ENCODE measurements around the gene TMEM185B.
"Not testable (repeated sequence)": the region's sequence is repeated elsewhere in the genome, so short reads cannot be mapped to it uniquely, and the experiment has no call there.

Gene TMEM185B

GRCh38 chr2:120237491-120237902, 14.3 kb upstream of the TMEM185B start:
- peaks cover 14% of the 10 kb centered on the region for H3K4me1 ChIP-seq (ENCODE audit: control insufficient read depth, low read depth, low read length)
- peak overlapping the region; percentile 13 for H3K18ac ChIP-seq (ENCODE audit: low read length)
- H3K79me2 ChIP-seq (ENCODE audit: control insufficient read depth, insufficient read depth, low read length): no peaks in the 10 kb centered on the region
- no peaks in the 10 kb centered on the region for H3K79me1 ChIP-seq (ENCODE audit: low read length)
- H3K27ac ChIP-seq (ENCODE audit: low read depth, low read length): peak overlapping the region; percentile 25
- H3K4ac ChIP-seq (ENCODE audit: low read depth, low read length): no peak overlapping the region
- no peak overlapping the region for H3K23ac ChIP-seq (ENCODE audit: low read length)
- no peaks in the 10 kb centered on the region for H3K36me3 ChIP-seq (ENCODE audit: control insufficient read depth, insufficient read depth, low read length)
- no peak overlapping the region for H3K9ac ChIP-seq (ENCODE audit: low read length)
- no peak overlapping the region for H2BK15ac ChIP-seq (replicated peaks; ENCODE audit: low read depth)
- no peak overlapping the region for H3K4me2 ChIP-seq (ENCODE audit: low read length)
- DNase-seq: peak; percentile 63
- no peaks in the 10 kb centered on the region for H3K27me3 ChIP-seq (ENCODE audit: insufficient read depth, low read length, poor library complexity)
- WGBS (ENCODE audit: extremely low coverage, insufficient coverage, low lambda C conversion rate): no CpG with 5 or more reads among the region's 10 CpGs
- no peak overlapping the region for H4K8ac ChIP-seq (ENCODE audit: low read depth, low read length)
- no peak overlapping the region for H2AK5ac ChIP-seq (ENCODE audit: low read length)
- H2BK5ac ChIP-seq (ENCODE audit: low read length): peak overlapping the region; percentile 86
- H3K56ac ChIP-seq (ENCODE audit: low read length): peak overlapping the region; percentile 81
- H4K5ac ChIP-seq (ENCODE audit: low read length): no peak overlapping the region
- no peak overlapping the region for H2BK120ac ChIP-seq (ENCODE audit: low read depth, low read length)
- no peak overlapping the region for H3K4me3 ChIP-seq (ENCODE audit: low read length)

GRCh38 chr2:120236791-120237190, 13.6 kb upstream of the TMEM185B start:
- no peak overlapping the region for H3K18ac ChIP-seq (ENCODE audit: low read length)
- no peak overlapping the region for H3K4ac ChIP-seq (ENCODE audit: low read depth, low read length)
- WGBS (ENCODE audit: extremely low coverage, insufficient coverage, low lambda C conversion rate): no CpG with 5 or more reads among the region's 5 CpGs
- H2BK120ac ChIP-seq (ENCODE audit: low read depth, low read length): no peak overlapping the region
- H3K56ac ChIP-seq (ENCODE audit: low read length): no peak overlapping the region
- no peak for DNase-seq
- H2AK5ac ChIP-seq (ENCODE audit: low read length): no peak overlapping the region
- no peak overlapping the region for H2BK15ac ChIP-seq (replicated peaks; ENCODE audit: low read depth)
- H4K8ac ChIP-seq (ENCODE audit: low read depth, low read length): no peak overlapping the region
- no peaks in the 10 kb centered on the region for H3K79me1 ChIP-seq (ENCODE audit: low read length)
- peaks cover 14% of the 10 kb centered on the region for H3K4me1 ChIP-seq (ENCODE audit: control insufficient read depth, low read depth, low read length)
- no peak overlapping the region for H4K5ac ChIP-seq (ENCODE audit: low read length)
- H3K36me3 ChIP-seq (ENCODE audit: control insufficient read depth, insufficient read depth, low read length): no peaks in the 10 kb centered on the region
- no peaks in the 10 kb centered on the region for H3K79me2 ChIP-seq (ENCODE audit: control insufficient read depth, insufficient read depth, low read length)
- H3K27me3 ChIP-seq (ENCODE audit: insufficient read depth, low read length, poor library complexity): no peaks in the 10 kb centered on the region
- H3K9ac ChIP-seq (ENCODE audit: low read length): no peak overlapping the region
- no peak overlapping the region for H3K23ac ChIP-seq (ENCODE audit: low read length)
- H3K27ac ChIP-seq (ENCODE audit: low read depth, low read length): no peak overlapping the region
- no peak overlapping the region for H3K4me3 ChIP-seq (ENCODE audit: low read length)
- no peak overlapping the region for H2BK5ac ChIP-seq (ENCODE audit: low read length)
- no peak overlapping the region for H3K4me2 ChIP-seq (ENCODE audit: low read length)

- H3K4me1 ChIP-seq (ENCODE audit: control insufficient read depth, low read depth, low read length): peaks cover 14% of the 10 kb centered on the region
- no CpG with 5 or more reads among the region's 10 CpGs for WGBS (ENCODE audit: extremely low coverage, insufficient coverage, low lambda C conversion rate)
- H3K79me1 ChIP-seq (ENCODE audit: low read length): no peaks in the 10 kb centered on the region
- no peak overlapping the region for H2BK15ac ChIP-seq (replicated peaks; ENCODE audit: low read depth)
- no peak overlapping the region for H4K5ac ChIP-seq (ENCODE audit: low read length)
- H3K9ac ChIP-seq (ENCODE audit: low read length): no peak overlapping the region
- no peak overlapping the region for H3K18ac ChIP-seq (ENCODE audit: low read length)
- no peak overlapping the region for H3K4me3 ChIP-seq (ENCODE audit: low read length)
- H3K4ac ChIP-seq (ENCODE audit: low read depth, low read length): no peak overlapping the region
- H3K27ac ChIP-seq (ENCODE audit: low read depth, low read length): no peak overlapping the region
- H2BK120ac ChIP-seq (ENCODE audit: low read depth, low read length): no peak overlapping the region
- H3K4me2 ChIP-seq (ENCODE audit: low read length): no peak overlapping the region
- no peaks in the 10 kb centered on the region for H3K27me3 ChIP-seq (ENCODE audit: insufficient read depth, low read length, poor library complexity)
- no peaks in the 10 kb centered on the region for H3K79me2 ChIP-seq (ENCODE audit: control insufficient read depth, insufficient read depth, low read length)
- H3K36me3 ChIP-seq (ENCODE audit: control insufficient read depth, insufficient read depth, low read length): no peaks in the 10 kb centered on the region
- DNase-seq: no peak
- H4K8ac ChIP-seq (ENCODE audit: low read depth, low read length): no peak overlapping the region
- H2AK5ac ChIP-seq (ENCODE audit: low read length): no peak overlapping the region
- H3K23ac ChIP-seq (ENCODE audit: low read length): no peak overlapping the region
- peak overlapping the region; percentile 9 for H3K56ac ChIP-seq (ENCODE audit: low read length)
- H2BK5ac ChIP-seq (ENCODE audit: low read length): no peak overlapping the region
These were observed 13.1 kb upstream of the TMEM185B start for GRCh38 chr2:120236316-120236715.

- DNase-seq: no peak
- Histone ChIP-seq H4K8ac (ENCODE audit: low read depth, low read length) (no peak overlapping the region), H3K18ac (ENCODE audit: low read length) (no peak overlapping the region), H3K9ac (ENCODE audit: low read length) (no peak overlapping the region), H2AK5ac (ENCODE audit: low read length) (no peak overlapping the region), H2BK120ac (ENCODE audit: low read depth, low read length) (no peak overlapping the region), H3K56ac (ENCODE audit: low read length) (no peak overlapping the region), H2BK5ac (ENCODE audit: low read length) (no peak overlapping the region), H3K27ac (ENCODE audit: low read depth, low read length) (no peak overlapping the region), H3K27me3 (ENCODE audit: insufficient read depth, low read length, poor library complexity) (no peaks in the 10 kb centered on the region), H3K4ac (ENCODE audit: low read depth, low read length) (no peak overlapping the region), H3K79me1 (ENCODE audit: low read length) (no peaks in the 10 kb centered on the region), H3K79me2 (ENCODE audit: control insufficient read depth, insufficient read depth, low read length) (no peaks in the 10 kb centered on the region), H3K4me1 (ENCODE audit: control insufficient read depth, low read depth, low read length) (peaks cover 14% of the 10 kb centered on the region), H3K36me3 (ENCODE audit: control insufficient read depth, insufficient read depth, low read length) (no peaks in the 10 kb centered on the region), H4K5ac (ENCODE audit: low read length) (no peak overlapping the region), H3K4me3 (ENCODE audit: low read length) (no peak overlapping the region), H2BK15ac (replicated peaks; ENCODE audit: low read depth) (no peak overlapping the region), H3K23ac (ENCODE audit: low read length) (no peak overlapping the region), H3K4me2 (ENCODE audit: low read length) (no peak overlapping the region)
- WGBS (ENCODE audit: extremely low coverage, insufficient coverage, low lambda C conversion rate): no CpG with 5 or more reads among the region's 6 CpGs
These were observed 12.5 kb upstream of the TMEM185B start for GRCh38 chr2:120235681-120236080.

- H3K4me3 ChIP-seq (ENCODE audit: low read length); DNase-seq; H3K9ac ChIP-seq (ENCODE audit: low read length); H3K23ac ChIP-seq (ENCODE audit: low read length); H3K18ac ChIP-seq (ENCODE audit: low read length); H4K8ac ChIP-seq (ENCODE audit: low read depth, low read length); H3K27me3 ChIP-seq (ENCODE audit: insufficient read depth, low read length, poor library complexity); H3K27ac ChIP-seq (ENCODE audit: low read depth, low read length); H2BK5ac ChIP-seq (ENCODE audit: low read length); H3K79me1 ChIP-seq (ENCODE audit: low read length); H3K4me2 ChIP-seq (ENCODE audit: low read length); H2BK15ac ChIP-seq (replicated peaks; ENCODE audit: low read depth); H4K5ac ChIP-seq (ENCODE audit: low read length); H3K4ac ChIP-seq (ENCODE audit: low read depth, low read length); H3K56ac ChIP-seq (ENCODE audit: low read length); H2BK120ac ChIP-seq (ENCODE audit: low read depth, low read length); H3K79me2 ChIP-seq (ENCODE audit: control insufficient read depth, insufficient read depth, low read length); H2AK5ac ChIP-seq (ENCODE audit: low read length); H3K36me3 ChIP-seq (ENCODE audit: control insufficient read depth, insufficient read depth, low read length): not testable (repeated sequence)
- peaks cover 14% of the 10 kb centered on the region for H3K4me1 ChIP-seq (ENCODE audit: control insufficient read depth, low read depth, low read length)
- WGBS (ENCODE audit: extremely low coverage, insufficient coverage, low lambda C conversion rate): no CpG with 5 or more reads among the region's 2 CpGs
These were observed 12.0 kb upstream of the TMEM185B start for GRCh38 chr2:120235158-120235557.

GRCh38 chr2:120233292-120233691, 10.1 kb upstream of the TMEM185B start:
- no CpG with 5 or more reads among the region's 5 CpGs for WGBS (ENCODE audit: extremely low coverage, insufficient coverage, low lambda C conversion rate)
- H3K79me2 ChIP-seq (ENCODE audit: control insufficient read depth, insufficient read depth, low read length): no peaks in the 10 kb centered on the region
- no peak overlapping the region for H3K23ac ChIP-seq (ENCODE audit: low read length)

More at GRCh38 chr2:120233292-120233691, 10.1 kb upstream of the TMEM185B start:
- Histone ChIP-seq H4K5ac (ENCODE audit: low read length) (no peak overlapping the region), H3K56ac (ENCODE audit: low read length) (no peak overlapping the region), H4K8ac (ENCODE audit: low read depth, low read length) (no peak overlapping the region), H3K9ac (ENCODE audit: low read length) (no peak overlapping the region), H3K79me1 (ENCODE audit: low read length) (no peaks in the 10 kb centered on the region), H3K4me2 (ENCODE audit: low read length) (no peak overlapping the region), H3K4me3 (ENCODE audit: low read length) (no peak overlapping the region), H3K4me1 (ENCODE audit: control insufficient read depth, low read depth, low read length) (peaks cover 3% of the 10 kb centered on the region), H3K4ac (ENCODE audit: low read depth, low read length) (no peak overlapping the region), H3K36me3 (ENCODE audit: control insufficient read depth, insufficient read depth, low read length) (no peaks in the 10 kb centered on the region), H3K27ac (ENCODE audit: low read depth, low read length) (no peak overlapping the region), H2BK15ac (replicated peaks; ENCODE audit: low read depth) (no peak overlapping the region), H3K27me3 (ENCODE audit: insufficient read depth, low read length, poor library complexity) (no peaks in the 10 kb centered on the region), H2BK120ac (ENCODE audit: low read depth, low read length) (no peak overlapping the region), H3K18ac (ENCODE audit: low read length) (no peak overlapping the region), H2AK5ac (ENCODE audit: low read length) (no peak overlapping the region), H2BK5ac (ENCODE audit: low read length) (no peak overlapping the region)
- no peak for DNase-seq
